HG02798 (cell line): Measurements from ENCODE around the gene TENM4.
"Not testable (repeated sequence)": the region's sequence is repeated elsewhere in the genome, so short reads cannot be mapped to it uniquely, and the experiment has no call there.

Experiments
- ATAC-seq: cut with Tn5 transposase; IDR thresholded peaks from one replicate; pipeline ENCODE4 v1.9.1; 2021; ENCODE audit warnings: mild to moderate bottlenecking; ENCODE audit not compliant: unreplicated experiment, poor library complexity

TENM4 gene

DNA sequence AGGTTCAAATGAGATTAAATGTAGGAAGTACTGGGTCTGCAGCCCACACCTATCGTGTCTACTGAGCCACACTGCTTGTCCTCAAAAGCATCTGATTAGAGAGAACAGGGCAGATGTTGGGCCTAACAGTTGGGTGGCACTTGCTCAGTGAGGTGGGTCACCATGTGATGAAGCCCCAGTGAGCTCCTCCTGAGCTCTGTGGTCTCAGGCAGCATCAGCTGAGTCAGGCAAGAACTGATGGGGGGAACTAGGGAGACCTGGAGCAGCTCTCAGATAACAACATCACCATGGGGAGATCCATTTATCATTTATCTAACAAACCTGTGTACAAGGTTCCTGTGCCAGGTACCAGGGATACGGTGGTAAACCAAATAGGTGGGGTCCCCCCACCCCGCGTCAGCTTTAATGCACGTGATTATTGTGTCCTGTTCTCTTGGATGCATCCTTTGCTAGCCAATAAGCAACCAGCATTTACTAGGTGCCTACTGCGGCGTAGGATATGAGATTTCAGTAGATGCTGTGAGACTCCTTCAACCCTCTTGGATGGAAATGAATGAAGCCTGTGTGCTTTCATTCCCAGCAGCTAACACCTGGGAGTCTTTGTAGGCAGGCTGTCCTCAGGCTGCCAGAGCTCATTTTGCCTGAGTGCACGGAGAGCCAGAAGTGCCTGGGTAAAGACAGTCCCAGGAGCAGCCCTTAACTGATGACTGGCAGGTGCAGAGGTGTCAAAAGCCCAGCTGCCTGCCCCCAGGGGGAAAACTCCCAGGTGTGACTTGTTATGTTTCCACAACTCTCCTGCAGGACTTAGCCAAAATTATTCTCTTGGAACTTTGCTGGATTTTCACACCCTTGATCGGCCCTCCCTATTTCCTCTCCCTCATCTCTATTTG is 792.6 kb downstream of the TENM4 start:
- ATAC-seq, result no peak

- ATAC-seq, result no peak
These were observed 793.4 kb downstream of the TENM4 start for GRCh38 chr11:78647266-78647915.

GRCh38 chr11:78646564-78647185 is 794.2 kb downstream of the TENM4 start:
- peak; percentile 53 for ATAC-seq

GRCh38 chr11:78645226-78646202 is 795.3 kb downstream of the TENM4 start:
- peak; percentile 84 for ATAC-seq

- ATAC-seq, result no peak
These were observed 797.2 kb downstream of the TENM4 start for GRCh38 chr11:78643676-78644056.

GRCh38 chr11:78642979-78643675 is 797.7 kb downstream of the TENM4 start:
- ATAC-seq, result no peak

GRCh38 chr11:78641541-78641940 is 799.3 kb downstream of the TENM4 start:
- no peak for ATAC-seq

- no peak for ATAC-seq
These were observed 802.0 kb downstream of the TENM4 start for GRCh38 chr11:78638704-78639380.

GRCh38 chr11:78637527-78637926 is 803.3 kb downstream of the TENM4 start:
- not testable (repeated sequence) for ATAC-seq

- ATAC-seq, result no peak
These were observed 804.9 kb downstream of the TENM4 start for GRCh38 chr11:78635814-78636506.

- no peak for ATAC-seq
These were observed 807.1 kb downstream of the TENM4 start for GRCh38 chr11:78633516-78634310.

- no peak for ATAC-seq
These were observed 810.1 kb downstream of the TENM4 start for GRCh38 chr11:78630561-78631303.

DNA sequence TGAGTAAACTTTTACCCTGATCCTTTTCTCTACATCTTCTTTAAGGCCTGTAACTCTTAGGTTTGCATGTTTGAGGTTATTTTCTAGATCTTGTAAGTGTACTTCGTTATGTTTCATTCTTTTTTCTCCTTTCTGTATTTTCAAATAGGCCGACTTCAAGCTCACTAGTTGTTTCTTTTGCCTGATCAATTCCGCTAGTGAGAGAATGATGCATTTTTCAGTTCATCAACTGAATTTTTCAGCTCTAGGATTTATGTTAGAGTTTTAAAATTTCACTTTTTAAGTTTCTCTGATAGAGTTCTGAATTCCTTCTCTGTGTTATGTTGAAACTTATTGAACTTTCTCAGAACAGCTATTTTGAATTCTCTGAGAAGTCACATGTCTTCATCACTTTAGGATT is 810.7 kb downstream of the TENM4 start:
- no peak for ATAC-seq

- no peak for ATAC-seq
These were observed 818.2 kb downstream of the TENM4 start for GRCh38 chr11:78622666-78623065.

- ATAC-seq, result no peak
These were observed 820.7 kb downstream of the TENM4 start for GRCh38 chr11:78620159-78620558.

DNA sequence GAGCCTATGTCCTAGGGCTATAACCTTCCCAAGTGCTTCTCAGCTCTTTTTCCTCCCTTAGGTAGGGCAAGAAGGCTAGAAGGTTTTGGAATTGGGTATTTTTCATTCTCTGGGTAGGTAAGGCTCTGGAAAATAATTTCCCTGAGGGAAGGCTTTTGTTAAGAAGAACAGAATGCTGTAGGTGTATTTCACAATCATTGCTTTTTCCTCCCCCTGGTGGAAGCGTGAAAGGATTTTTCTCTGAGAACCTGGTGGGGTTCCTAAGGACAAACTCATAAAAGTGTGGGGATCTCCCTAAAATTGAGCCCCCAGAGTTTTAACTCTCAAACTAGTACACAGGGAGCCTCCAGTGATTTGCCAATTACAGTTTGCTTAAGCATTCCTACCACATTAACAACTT is 825.1 kb downstream of the TENM4 start:
- ATAC-seq, result no peak

- ATAC-seq, result no peak
These were observed 827.4 kb downstream of the TENM4 start for GRCh38 chr11:78613378-78613813.
